Measurements from ENCODE around the gene IFT80. TPM values are rescaled to one million over a fixed set of nuclear protein-coding genes. Genes with fewer than 3 reads are reported as not detected.

Gene IFT80
- total RNA-seq, 4 donors from 2014 or later, result 19.5 to 57.5 (median 31.6) TPM

- H3K9me3 ChIP-seq, result no peaks in the 10 kb centered on the region
- H3K27me3 ChIP-seq, result peaks cover 0 to 4% of the 10 kb centered on the region in 2 donors
- no peak for DNase-seq (ENCODE audit: low spot score in 2 of 2)
- 54 to 57% methylated on average over 7 of the region's 7 CpGs for WGBS, 2 donors
- TF ChIP-seq, protein P1, sequence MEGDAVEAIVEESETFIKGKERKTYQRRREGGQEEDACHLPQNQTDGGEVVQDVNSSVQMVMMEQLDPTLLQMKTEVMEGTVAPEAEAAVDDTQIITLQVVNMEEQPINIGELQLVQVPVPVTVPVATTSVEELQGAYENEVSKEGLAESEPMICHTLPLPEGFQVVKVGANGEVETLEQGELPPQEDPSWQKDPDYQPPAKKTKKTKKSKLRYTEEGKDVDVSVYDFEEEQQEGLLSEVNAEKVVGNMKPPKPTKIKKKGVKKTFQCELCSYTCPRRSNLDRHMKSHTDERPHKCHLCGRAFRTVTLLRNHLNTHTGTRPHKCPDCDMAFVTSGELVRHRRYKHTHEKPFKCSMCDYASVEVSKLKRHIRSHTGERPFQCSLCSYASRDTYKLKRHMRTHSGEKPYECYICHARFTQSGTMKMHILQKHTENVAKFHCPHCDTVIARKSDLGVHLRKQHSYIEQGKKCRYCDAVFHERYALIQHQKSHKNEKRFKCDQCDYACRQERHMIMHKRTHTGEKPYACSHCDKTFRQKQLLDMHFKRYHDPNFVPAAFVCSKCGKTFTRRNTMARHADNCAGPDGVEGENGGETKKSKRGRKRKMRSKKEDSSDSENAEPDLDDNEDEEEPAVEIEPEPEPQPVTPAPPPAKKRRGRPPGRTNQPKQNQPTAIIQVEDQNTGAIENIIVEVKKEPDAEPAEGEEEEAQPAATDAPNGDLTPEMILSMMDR (IDR thresholded peaks at IDR 0.05), result no peak
- TF ChIP-seq POLR2A (IDR thresholded peaks at IDR 0.05) (no peak), EP300 (IDR thresholded peaks at IDR 0.05) (no peak)
- H3K27ac ChIP-seq, result no peak overlapping the region
- peaks cover 0 to 4% (median 0%) of the 10 kb centered on the region in 3 donors for H3K36me3 ChIP-seq
- H3K4me1 ChIP-seq, result peaks cover 0 to 25% (median 16%) of the 10 kb centered on the region in 4 donors
- H3K4me3 ChIP-seq, result no peak overlapping the region
Measured at GRCh38 chr3:160403796-160404470, 4.9 kb upstream of the IFT80 start.

DNA sequence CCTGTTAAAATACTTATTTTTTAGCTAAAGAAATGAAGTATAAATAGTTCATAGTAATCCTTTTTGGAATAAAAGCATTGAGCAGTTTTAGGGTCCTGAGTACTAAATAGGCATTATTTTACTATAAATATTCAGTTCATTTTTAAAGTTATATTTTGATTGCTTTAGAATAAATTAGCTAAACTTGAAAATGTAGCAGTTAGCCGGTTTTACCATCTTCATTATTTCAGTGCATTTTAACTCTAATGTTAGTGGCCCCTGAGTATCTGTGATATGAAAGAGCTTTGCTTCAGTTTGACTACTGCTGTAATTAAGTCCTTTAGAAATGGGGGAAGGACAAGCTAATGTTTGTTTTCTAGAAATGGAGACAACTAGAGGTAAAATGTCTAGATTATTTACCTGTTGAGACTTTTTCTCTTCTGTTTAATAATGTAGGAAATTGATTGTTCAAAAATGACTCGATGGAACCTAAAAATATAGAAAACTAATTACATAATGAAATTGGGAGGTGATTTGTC is 4.1 kb upstream of the IFT80 start:
- WGBS, 2 donors, result 62 to 69% methylated on average over 2 of the region's 2 CpGs
- Histone ChIP-seq H3K27ac (no peak overlapping the region), H3K4me3 (no peak overlapping the region)

GRCh38 chr3:160402221-160403027 is 3.4 kb upstream of the IFT80 start:
- no peak for DNase-seq (ENCODE audit: low spot score in 2 of 2)
- 49 to 50% methylated on average over 11 of the region's 11 CpGs for WGBS, 2 donors
- Histone ChIP-seq H3K36me3 (peaks cover 0 to 4% (median 0%) of the 10 kb centered on the region in 3 donors), H3K4me3 (no peak overlapping the region), H3K27me3 (peaks cover 0 to 4% of the 10 kb centered on the region in 2 donors), H3K4me1 (peaks cover 0 to 34% (median 22%) of the 10 kb centered on the region in 4 donors), H3K27ac (no peak overlapping the region), H3K9me3 (no peaks in the 10 kb centered on the region)
- no peak for TF ChIP-seq EP300 (IDR thresholded peaks at IDR 0.05)
- TF ChIP-seq, protein P1 (IDR thresholded peaks at IDR 0.05), result no peak
- TF ChIP-seq POLR2A (IDR thresholded peaks at IDR 0.05), result no peak

More for the DNA sequence above, 4.1 kb upstream of the IFT80 start:
- peaks cover 0 to 4% (median 0%) of the 10 kb centered on the region in 3 donors for H3K36me3 ChIP-seq
- no peak for DNase-seq (ENCODE audit: low spot score in 2 of 2)
- H3K27me3 ChIP-seq, result peaks cover 0 to 4% of the 10 kb centered on the region in 2 donors
- peaks cover 0 to 30% (median 20%) of the 10 kb centered on the region in 4 donors for H3K4me1 ChIP-seq
- TF ChIP-seq POLR2A (IDR thresholded peaks at IDR 0.05) (no peak), EP300 (IDR thresholded peaks at IDR 0.05) (no peak)
- TF ChIP-seq, protein P1 (IDR thresholded peaks at IDR 0.05), result no peak
- H3K9me3 ChIP-seq, result no peaks in the 10 kb centered on the region

GRCh38 chr3:160401291-160402095 is 2.5 kb upstream of the IFT80 start:
- no peaks in the 10 kb centered on the region for H3K36me3 ChIP-seq
- H3K9me3 ChIP-seq, result no peaks in the 10 kb centered on the region
- 19 to 22% methylated on average over 16 of the region's 16 CpGs for WGBS, 2 donors
- DNase-seq (ENCODE audit: low spot score in 2 of 2), result no peak
- H3K27ac ChIP-seq, result peak overlapping the region in 2 of 4 donors; percentile 17 to 93
- TF ChIP-seq EP300 (IDR thresholded peaks at IDR 0.05) (no peak), POLR2A (IDR thresholded peaks at IDR 0.05) (no peak)
- TF ChIP-seq, protein P1 (IDR thresholded peaks at IDR 0.05), result no peak
- H3K4me3 ChIP-seq, result peak overlapping the region in 3 of 4 donors; percentile 61 to 75 (median 71)
- H3K27me3 ChIP-seq, result peaks cover 0 to 4% of the 10 kb centered on the region in 2 donors
- H3K4me1 ChIP-seq, result peaks cover 0 to 34% (median 22%) of the 10 kb centered on the region in 4 donors
